ENCODE data around the gene ELF1. TPM values are rescaled to one million over a fixed set of nuclear protein-coding genes. Genes with fewer than 3 reads are reported as not detected.

The ELF1 gene
- total RNA-seq, 1 donor from 2014 or later = 47.4 TPM

GRCh38 chr13:40975441-40975840, 43.7 kb downstream of the ELF1 start:
- Mint-ChIP-seq H3K36me3 (peaks cover 4% of the 10 kb centered on the region), H3K4me3 (no peak overlapping the region), H3K27ac (peak overlapping the region; percentile 78), H3K9me3 (no peaks in the 10 kb centered on the region), H3K4me1 (ENCODE audit: unreplicated experiment) (peaks cover 21% of the 10 kb centered on the region), H3K27me3 (no peaks in the 10 kb centered on the region)
- DNase-seq (ENCODE audit: extremely low spot score, unreplicated experiment) = no peak
- TF ChIP-seq, protein P1, sequence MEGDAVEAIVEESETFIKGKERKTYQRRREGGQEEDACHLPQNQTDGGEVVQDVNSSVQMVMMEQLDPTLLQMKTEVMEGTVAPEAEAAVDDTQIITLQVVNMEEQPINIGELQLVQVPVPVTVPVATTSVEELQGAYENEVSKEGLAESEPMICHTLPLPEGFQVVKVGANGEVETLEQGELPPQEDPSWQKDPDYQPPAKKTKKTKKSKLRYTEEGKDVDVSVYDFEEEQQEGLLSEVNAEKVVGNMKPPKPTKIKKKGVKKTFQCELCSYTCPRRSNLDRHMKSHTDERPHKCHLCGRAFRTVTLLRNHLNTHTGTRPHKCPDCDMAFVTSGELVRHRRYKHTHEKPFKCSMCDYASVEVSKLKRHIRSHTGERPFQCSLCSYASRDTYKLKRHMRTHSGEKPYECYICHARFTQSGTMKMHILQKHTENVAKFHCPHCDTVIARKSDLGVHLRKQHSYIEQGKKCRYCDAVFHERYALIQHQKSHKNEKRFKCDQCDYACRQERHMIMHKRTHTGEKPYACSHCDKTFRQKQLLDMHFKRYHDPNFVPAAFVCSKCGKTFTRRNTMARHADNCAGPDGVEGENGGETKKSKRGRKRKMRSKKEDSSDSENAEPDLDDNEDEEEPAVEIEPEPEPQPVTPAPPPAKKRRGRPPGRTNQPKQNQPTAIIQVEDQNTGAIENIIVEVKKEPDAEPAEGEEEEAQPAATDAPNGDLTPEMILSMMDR (conservative IDR thresholded peaks at IDR 0.05) = no peak

- H3K27ac Mint-ChIP-seq = peak overlapping the region; percentile 78
- no peak overlapping the region for H3K4me3 Mint-ChIP-seq
- H3K27me3 Mint-ChIP-seq = no peaks in the 10 kb centered on the region
- H3K36me3 Mint-ChIP-seq = peaks cover 4% of the 10 kb centered on the region
- DNase-seq (ENCODE audit: extremely low spot score, unreplicated experiment) = no peak
- no peaks in the 10 kb centered on the region for H3K9me3 Mint-ChIP-seq
- peaks cover 26% of the 10 kb centered on the region for H3K4me1 Mint-ChIP-seq (ENCODE audit: unreplicated experiment)
- TF ChIP-seq, protein P1 (conservative IDR thresholded peaks at IDR 0.05) = peak; percentile 66
These were observed 44.4 kb downstream of the ELF1 start for GRCh38 chr13:40974460-40975407.

DNA sequence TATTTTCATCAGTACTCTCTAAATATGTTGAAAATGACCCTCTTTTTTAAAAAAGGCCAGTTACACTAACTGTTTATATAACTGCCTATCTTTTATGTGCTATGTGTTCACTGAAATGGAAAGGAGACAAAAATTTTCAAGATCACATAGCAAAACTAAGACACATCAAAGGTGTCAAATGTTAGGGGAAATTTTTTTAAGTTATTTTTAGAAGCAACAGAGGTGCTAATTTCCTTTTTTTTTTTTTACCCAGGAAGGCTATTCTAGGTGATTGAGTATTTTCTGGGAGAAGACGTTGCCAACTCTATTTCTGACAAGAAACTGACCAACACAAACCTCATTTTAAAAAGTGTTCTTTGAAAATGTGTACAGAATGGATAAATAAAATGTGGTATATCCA, 45.7 kb downstream of the ELF1 start:
- TF ChIP-seq, protein P1 (conservative IDR thresholded peaks at IDR 0.05) = no peak
- no peaks in the 10 kb centered on the region for H3K27me3 Mint-ChIP-seq
- no peak overlapping the region for H3K4me3 Mint-ChIP-seq
- H3K27ac Mint-ChIP-seq = no peak overlapping the region
- H3K9me3 Mint-ChIP-seq = no peaks in the 10 kb centered on the region
- peaks cover 4% of the 10 kb centered on the region for H3K36me3 Mint-ChIP-seq
- DNase-seq (ENCODE audit: extremely low spot score, unreplicated experiment) = no peak
- H3K4me1 Mint-ChIP-seq (ENCODE audit: unreplicated experiment) = peaks cover 32% of the 10 kb centered on the region

DNA sequence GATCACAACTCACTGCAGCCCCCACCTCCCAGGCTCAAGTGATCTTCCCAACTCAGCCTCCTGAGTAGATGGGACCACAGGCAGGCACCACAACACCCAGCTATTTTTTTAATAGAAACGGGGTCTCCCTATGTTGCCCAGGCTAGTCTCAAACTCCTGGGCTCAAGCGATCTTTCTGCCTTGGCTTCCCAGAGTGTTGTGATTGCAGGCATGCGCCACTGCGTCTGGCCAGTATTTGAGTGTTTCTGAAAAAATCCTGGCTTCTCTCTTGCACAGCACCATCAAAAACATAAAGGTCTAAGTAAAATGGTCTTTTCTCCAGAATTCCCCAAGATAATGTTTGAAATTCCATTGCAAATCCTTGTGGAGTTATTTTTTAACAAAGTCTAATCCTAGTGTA, 47.8 kb downstream of the ELF1 start:
- no peak overlapping the region for H3K27ac Mint-ChIP-seq
- H3K36me3 Mint-ChIP-seq = no peaks in the 10 kb centered on the region
- H3K27me3 Mint-ChIP-seq = no peaks in the 10 kb centered on the region
- TF ChIP-seq, protein P1 (conservative IDR thresholded peaks at IDR 0.05) = no peak
- H3K4me1 Mint-ChIP-seq (ENCODE audit: unreplicated experiment) = peaks cover 32% of the 10 kb centered on the region
- DNase-seq (ENCODE audit: extremely low spot score, unreplicated experiment) = no peak
- H3K4me3 Mint-ChIP-seq = no peak overlapping the region
- H3K9me3 Mint-ChIP-seq = no peaks in the 10 kb centered on the region

- Mint-ChIP-seq H3K4me1 (ENCODE audit: unreplicated experiment) (peaks cover 32% of the 10 kb centered on the region), H3K36me3 (no peaks in the 10 kb centered on the region), H3K27me3 (no peaks in the 10 kb centered on the region), H3K4me3 (no peak overlapping the region), H3K9me3 (no peaks in the 10 kb centered on the region), H3K27ac (peak overlapping the region; percentile 45)
- TF ChIP-seq, protein P1 (conservative IDR thresholded peaks at IDR 0.05) = no peak
- DNase-seq (ENCODE audit: extremely low spot score, unreplicated experiment) = no peak
These were observed 48.3 kb downstream of the ELF1 start for GRCh38 chr13:40970803-40971202.

Measured in type B pancreatic cell (in vitro differentiated cells).